ENCODE results near the gene KLRC3.

DNA sequence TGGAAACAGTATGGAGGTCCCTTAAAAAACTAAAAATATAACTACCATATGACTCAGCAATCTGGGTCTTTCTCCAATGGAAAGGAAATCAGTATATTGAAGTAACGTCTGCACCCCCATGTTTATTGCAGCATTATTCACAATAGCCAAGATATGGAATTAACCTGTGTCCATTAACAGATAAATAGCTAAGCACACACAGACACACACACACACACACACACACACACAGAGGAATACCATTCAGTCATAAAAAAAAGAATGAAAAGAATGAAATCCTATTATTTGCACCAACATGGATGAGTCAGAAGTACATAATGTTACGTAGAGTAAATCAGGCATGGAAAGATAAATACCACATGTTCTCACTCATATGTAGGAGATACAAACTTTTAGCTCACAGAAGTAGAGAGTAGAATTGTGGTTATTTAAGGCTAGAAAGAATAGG, 35.2 kb downstream of the KLRC3 start:
- TF ChIP-seq TEAD4 (CRISPR knock-in tag; IDR thresholded peaks at IDR 0.05) (no peak), CTCF (IDR thresholded peaks at IDR 0.05) (no peak), FOXP1 (CRISPR knock-in tag; IDR thresholded peaks at IDR 0.05; ENCODE audit: borderline replicate concordance) (no peak), TEAD1 (CRISPR knock-in tag; IDR thresholded peaks at IDR 0.05) (no peak), ERG (CRISPR knock-in tag; IDR thresholded peaks at IDR 0.05) (no peak), ZBTB43 (CRISPR knock-in tag; IDR thresholded peaks at IDR 0.05) (no peak), E2F4 (CRISPR knock-in tag; IDR thresholded peaks at IDR 0.05; ENCODE audit: borderline replicate concordance, low read depth) (no peak), SP1 (CRISPR knock-in tag; conservative IDR thresholded peaks at IDR 0.05) (no peak)

All from WTC11 (cell line).